ENCODE results near the gene PIK3R3. TPM values are rescaled to one million over a fixed set of nuclear protein-coding genes. Genes with fewer than 3 reads are reported as not detected.

The PIK3R3 gene
- total and polyA plus RNA-seq, 2 donors (not counting 3 experiments of a cell fraction or from before 2014, with no cell fraction given) = 7.5 to 14.3 TPM

GRCh38 chr1:46175243-46175642 lies 42.8 kb upstream of the PIK3R3 start:
- H3K4me3 ChIP-seq (replicated peaks in 1 of 3; ENCODE audit: insufficient read depth in 1 of 3, low read depth in 1 of 3, low read length in 3 of 3) = no peak overlapping the region
- peaks cover 7% of the 10 kb centered on the region for H3K4me1 ChIP-seq (ENCODE audit: control insufficient read depth, extremely low read depth, insufficient read depth, low read length)
- TF ChIP-seq POLR2A (IDR thresholded peaks at IDR 0.05; ENCODE audit: low read depth, low read length) = no peak
- no peak for TF ChIP-seq MYC (IDR thresholded peaks at IDR 0.05; ENCODE audit: low read depth, low read length)
- TF ChIP-seq GATA2 (IDR thresholded peaks at IDR 0.05; ENCODE audit: insufficient read depth, insufficient read length, low read depth, low read length) = no peak
- no peak for TF ChIP-seq JUN (IDR thresholded peaks at IDR 0.05; ENCODE audit: borderline replicate concordance, insufficient read depth, insufficient read length, low read depth)
- no peak for TF ChIP-seq POLR2AphosphoS5 (IDR thresholded peaks at IDR 0.05; ENCODE audit: insufficient read depth, low read depth, low read length)
- TF ChIP-seq CTCF (IDR thresholded peaks at IDR 0.05; ENCODE audit: extremely low read depth in 1 of 2, insufficient read depth in 1 of 2, low read depth in 1 of 2, low read length in 2 of 2) = no peak
- no peak for TF ChIP-seq MAX (IDR thresholded peaks at IDR 0.05; ENCODE audit: insufficient read depth, insufficient read length)
- TF ChIP-seq FOS (IDR thresholded peaks at IDR 0.05; ENCODE audit: borderline replicate concordance, insufficient read depth, low read length) = no peak
- no peak for TF ChIP-seq EZH2 (IDR thresholded peaks at IDR 0.05; ENCODE audit: borderline replicate concordance, low read depth, low read length, severe bottlenecking)
- no peaks in the 10 kb centered on the region for H3K9me3 ChIP-seq (replicated peaks; ENCODE audit: control insufficient read depth, insufficient read depth, low read length)
- intact Hi-C loops (cut with micrococcal nuclease) = no loop called here
- no peaks in the 10 kb centered on the region for H4K20me1 ChIP-seq (replicated peaks; ENCODE audit: control insufficient read depth, extremely low read depth, insufficient read depth, low read length)
- no TSS peak for BruUV-seq (replicated peaks)
- H3K4me2 ChIP-seq (ENCODE audit: insufficient read depth, low read length) = no peak overlapping the region
- DNase-seq (ENCODE audit: low read depth, low spot score) (no peak), FAIRE-seq (no peak)
- no peaks in the 10 kb centered on the region for H3K36me3 ChIP-seq (ENCODE audit: control insufficient read depth in 2 of 2, extremely low read depth in 1 of 2, insufficient read depth in 2 of 2, low read length in 2 of 2)
- no peaks in the 10 kb centered on the region for H3K79me2 ChIP-seq (ENCODE audit: control insufficient read depth, insufficient read depth, low read length)
- ChIA-PET POLR2A (no interaction called here), CTCF (interaction anchor here (1.0 kb wide), 1 partner anchor 136 kb away, joined by 4 read pairs; no protein-coding TSS in a partner anchor)
- H3K27me3 ChIP-seq (ENCODE audit: control insufficient read depth in 2 of 2, insufficient read depth in 2 of 2, low read length in 2 of 2) = peaks cover 0 to 2% of the 10 kb centered on the region in 2 experiments
- H2AFZ ChIP-seq (ENCODE audit: low read depth, low read length) = no peak overlapping the region
- dilution Hi-C loops (cut with MboI; ENCODE audit: extremely low pct_ligation_motif_present, low sequenced_read_pairs) = loop anchor here (25.0 kb wide), 1 partner anchor 138 kb away; no protein-coding TSS in a partner anchor
- no peak overlapping the region for H3K27ac ChIP-seq (ENCODE audit: insufficient read depth, low read depth, low read length)
- H3K9ac ChIP-seq (replicated peaks; ENCODE audit: extremely low read depth, insufficient read depth, low read length) = no peak overlapping the region
- no peaks in the 10 kb centered on the region for H3K9me1 ChIP-seq (replicated peaks; ENCODE audit: control insufficient read depth, extremely low read depth, insufficient read depth, low read length)
